K562 (cell line): ENCODE measurements around the gene PLCL1. TPM values are rescaled to one million over a fixed set of nuclear protein-coding genes. Genes with fewer than 3 reads are reported as not detected.
A peak's percentile ranks its signal among the peaks of the same experiment; 100 is the strongest.

Experiments
- ATAC-seq: fragments of 200-7000 bp; cut with Tn5 transposase; 3 replicates; pipeline ENCODE4 v1.9.1; 2020; ENCODE audit warnings: moderate library complexity
- BruUV-seq: library from RNA; stranded (reverse); fragments of 400-500 nt; replicated peaks from 2 replicates; lab custom pipeline; 2021; lab: Mats Ljungman, UMichigan
- CTCF ChIA-PET: fragments of 300-600 bp; formaldehyde crosslinking; extraction: SDS; loops from one replicate; lab custom pipeline; 2021; ENCODE audit warnings: low intra/inter-chr PET ratio; lab: Yijun Ruan, JAX
- POLR2A ChIA-PET: fragments of 300-600, 350-650 bp; sonication (Branson Sonifier 250); formaldehyde crosslinking; extraction: SDS; loops from one replicate; lab custom pipeline; 2021; ENCODE audit warnings: antibody characterized with exemption, inconsistent platforms; lab: Yijun Ruan, JAX
- DNase-seq, 4 experiments: peaks; one replicate each; pipeline versions ENCODE4 v3.0.0 to v3.0.0-alpha.2; 2011 to 2018; ENCODE audit warnings: low spot score in 3 of 4, mixed read lengths in 3 of 4; ENCODE audit errors: extremely low read depth in 1 of 4
- FAIRE-seq: peaks from 2 replicates; lab custom pipeline; 2011; peaks lifted over from hg19 to GRCh38; lab: Jason Lieb, UNC
- H2AFZ ChIP-seq: 2 replicates; pipeline ENCODE4 v1.6.0; 2011; ENCODE audit warnings: low read depth, low read length, control low read depth, inconsistent platforms
- H3K27ac ChIP-seq: fragments of 200-600 bp; 3 replicates; pipeline ENCODE4 v1.8.0; 2011; ENCODE audit warnings: low read depth, mild to moderate bottlenecking, control low read depth, inconsistent platforms, low read length, moderate library complexity, mixed read lengths; ENCODE audit errors: extremely low read depth
- H3K27me3 ChIP-seq, 2 experiments: fragments of 300-600 bp in 1 of 2; 2 replicates in 1 of 2; 3 replicates in 1 of 2; pipeline versions ENCODE4 v1.6.0 to v1.8.0; 2011; ENCODE audit warnings: inconsistent platforms in 2 of 2, low read length in 2 of 2, mild to moderate bottlenecking in 1 of 2, mixed read lengths in 1 of 2, moderate library complexity in 1 of 2; ENCODE audit not compliant: control insufficient read depth in 2 of 2, insufficient read depth in 2 of 2
- H3K36me3 ChIP-seq: fragments of 300-600 bp; 3 replicates; pipeline ENCODE4 v1.8.0; 2011; ENCODE audit warnings: mild to moderate bottlenecking, low read length, inconsistent platforms; ENCODE audit not compliant: control insufficient read depth, insufficient read depth
- H3K4me1 ChIP-seq, 2 experiments: fragments of 200-600 bp in 1 of 2; replicated peaks in 1 of 2; 2 replicates in 1 of 2; 3 replicates in 1 of 2; pipeline versions ENCODE4 v1.5.1 to v1.8.0; 2011; ENCODE audit warnings: inconsistent platforms in 2 of 2, low read length in 2 of 2, mild to moderate bottlenecking in 1 of 2, mixed read lengths in 1 of 2, moderate library complexity in 1 of 2; ENCODE audit not compliant: control insufficient read depth in 2 of 2, insufficient read depth in 2 of 2
- H3K4me2 ChIP-seq: 2 replicates; pipeline ENCODE4 v1.6.1; 2011; ENCODE audit warnings: low read length, control low read depth, inconsistent platforms, mixed read lengths; ENCODE audit not compliant: insufficient read depth
- H3K4me3 ChIP-seq: fragments of 200-600 bp; sonication (generic), shearing (Covaris generic); 2 replicates; pipeline ENCODE4 v1.5.1; 2016; ENCODE audit warnings: control low read depth, inconsistent platforms
- H3K79me2 ChIP-seq: fragments of 200-600 bp; 3 replicates; pipeline ENCODE4 v1.8.0; 2011; ENCODE audit warnings: low read length, inconsistent platforms; ENCODE audit not compliant: control insufficient read depth, insufficient read depth
- H3K9ac ChIP-seq, 2 experiments: 2 replicates each; pipeline versions ENCODE4 v1.6.0 to v1.6.1; 2011; ENCODE audit warnings: low read depth in 2 of 2, low read length in 2 of 2, control low read depth in 1 of 2, inconsistent platforms in 1 of 2, mild to moderate bottlenecking in 1 of 2, mixed read lengths in 1 of 2; ENCODE audit not compliant: insufficient read depth in 1 of 2
- H3K9me1 ChIP-seq: one replicate; pipeline ENCODE4 v1.6.0; 2011; ENCODE audit warnings: inconsistent platforms, mild to moderate bottlenecking, low read length, moderate library complexity; ENCODE audit not compliant: control insufficient read depth, insufficient read depth
- H3K9me3 ChIP-seq: replicated peaks from 2 replicates; pipeline ENCODE4 v1.5.1; 2011; ENCODE audit warnings: low read depth, low read length, inconsistent platforms; ENCODE audit not compliant: control insufficient read depth, insufficient read depth
- H4K20me1 ChIP-seq: replicated peaks from 2 replicates; pipeline ENCODE4 v1.6.1; 2011; ENCODE audit warnings: low read length, inconsistent platforms, mixed read lengths; ENCODE audit not compliant: control insufficient read depth, insufficient read depth
- ARID2 ChIP-seq: fragments of 450-650 bp; IDR thresholded peaks from 2 replicates; pipeline ENCODE4 v1.6.1; 2017; ENCODE audit warnings: antibody characterized with exemption, mild to moderate bottlenecking
- CXXC5 ChIP-seq: fragments of 250-450 bp; sonication (Bioruptor Pico); IDR thresholded peaks from 2 replicates; pipeline ENCODE4 v1.8.0; 2022; ENCODE audit warnings: inconsistent platforms, mild to moderate bottlenecking, moderate library complexity
- DMBX1 ChIP-seq: fragments of 250-450 bp; sonication (Bioruptor Pico); IDR thresholded peaks from 2 replicates; pipeline ENCODE4 v1.8.0; 2022; ENCODE audit warnings: inconsistent platforms, mild to moderate bottlenecking, moderate library complexity, borderline replicate concordance
- GATAD2A ChIP-seq: fragments of 450-650 bp; IDR thresholded peaks from 2 replicates; pipeline ENCODE4 v1.6.1; 2017
- HDAC2 ChIP-seq: fragments of 450-650 bp; IDR thresholded peaks from 2 replicates; pipeline ENCODE4 v1.6.1; 2016; ENCODE audit warnings: mild to moderate bottlenecking
- MYC ChIP-seq, 2 experiments: fragments of 250-450 bp in 1 of 2; sonication (Bioruptor Pico) in 1 of 2; IDR thresholded peaks; 2 replicates each; pipeline versions ENCODE4 v1.5.1 to v1.6.1; 2012 to 2021; ENCODE audit warnings: low read depth in 2 of 2, borderline replicate concordance in 1 of 2, improper control_type of control experiment in 1 of 2, low read length in 1 of 2, mild to moderate bottlenecking in 1 of 2, moderate library complexity in 1 of 2
- NFRKB ChIP-seq: fragments of 450-650 bp; IDR thresholded peaks from 2 replicates; pipeline ENCODE4 v1.6.1; 2016; ENCODE audit warnings: low read depth
- RAD21 ChIP-seq, 2 experiments: fragments of 250-450 bp in 1 of 2; fragments of 450-650 bp in 1 of 2; sonication (Bioruptor Pico) in 1 of 2; formaldehyde crosslinking in 1 of 2; IDR thresholded peaks in 1 of 2; conservative IDR thresholded peaks in 1 of 2; 2 replicates each; pipeline versions ENCODE4 v1.4.0 to v1.8.0; 2020 to 2022; ENCODE audit warnings: mild to moderate bottlenecking in 2 of 2, moderate library complexity in 1 of 2
- SMARCB1 ChIP-seq: IDR thresholded peaks from 2 replicates; pipeline ENCODE4 v1.6.1; 2011; ENCODE audit warnings: improper control_type of control experiment, low read depth; ENCODE audit not compliant: insufficient read length
- TEAD2 ChIP-seq: fragments of 450-650 bp; IDR thresholded peaks from 2 replicates; pipeline ENCODE4 v1.6.1; 2016; ENCODE audit warnings: missing genetic modification characterization, control low read depth, missing compliant biosample characterization
- ZBTB11 ChIP-seq, 3 experiments: fragments of 200-800 bp in 1 of 3; fragments of 250-450 bp in 1 of 3; fragments of 450-650 bp in 1 of 3; sonication (Bioruptor Pico) in 1 of 3; sonication (Bioruptor generic) in 1 of 3; formaldehyde crosslinking in 1 of 3; IDR thresholded peaks; 2 replicates each; pipeline versions ENCODE4 v1.6.1 to v1.8.0; 2016 to 2022; ENCODE audit warnings: mild to moderate bottlenecking in 2 of 3, missing genetic modification characterization in 2 of 3, missing compliant biosample characterization in 1 of 3, moderate library complexity in 1 of 3
- ZKSCAN1 ChIP-seq: fragments of 150-350 bp; IDR thresholded peaks from 2 replicates; pipeline ENCODE4 v1.6.1; 2016; ENCODE audit warnings: low read depth, low read length
- WGBS: fragments of 100-300 bp; shearing (Covaris generic); methylation state at CpG from one replicate; pipeline ENCODE4 v1.1.6; 2016; ENCODE audit warnings: low coverage, mixed read lengths; ENCODE audit not compliant: insufficient coverage; ENCODE audit errors: missing lambda C conversion rate; 5-methylcytosine and 5-hydroxymethylcytosine counted together
- in situ Hi-C: fragments of 300-500 bp; cut with MboI; formaldehyde crosslinking; loops from 4 replicates; pipeline ENCODE4 v1.15.0; 2018; ENCODE audit warnings: inconsistent platforms, mixed read lengths
- intact Hi-C: fragments of 100-400 bp; cut with micrococcal nuclease; formaldehyde crosslinking; loops from 2 replicates; pipeline ENCODE4 v1.14.2; 2022
- polyA plus RNA-seq, 8 experiments: library from polyadenylated mRNA; depleted of rRNA in 4 of 8; stranded (reverse) in 5 of 8; unstranded in 3 of 8; fragments of >200 nt; fragmentation: Nextera tagmentation in 2 of 8; fragmentation: Illumina TruSeq in 1 of 8; extraction: Ambion mirVana in 2 of 8; extraction: Trizol in 1 of 8; gene quantifications; 2 replicates each; pipeline versions ENCODE4 v1.2.1 to v1.2.3, GENCODE V29; 2011 to 2014; ENCODE audit warnings: inconsistent platforms in 1 of 8, missing spikeins in 1 of 8
- total RNA-seq, 7 experiments: library from RNA; depleted of rRNA in 6 of 7; stranded (reverse); fragments of >200 nt in 6 of 7; fragmentation: Illumina TruSeq in 2 of 7; extraction: Trizol in 2 of 7; gene quantifications; 2 replicates each; pipeline versions ENCODE4 v1.2.1 to v1.2.3, GENCODE V29; 2011 to 2021; ENCODE audit warnings: low replicate concordance in 1 of 7
- TF ChIP-seq, protein P1 (sequence below): fragments of 450-650 bp; IDR thresholded peaks from 2 replicates; pipeline ENCODE4 v1.6.1; 2017; ENCODE audit warnings: antibody characterized with exemption, mild to moderate bottlenecking

Gene PLCL1
- total and polyA plus RNA-seq, 9 of the 15 experiments (the other 6 are each of a cell fraction or from before 2014, with no cell fraction given), result 2.0 to 17.7 (median 8.6) TPM

DNA sequence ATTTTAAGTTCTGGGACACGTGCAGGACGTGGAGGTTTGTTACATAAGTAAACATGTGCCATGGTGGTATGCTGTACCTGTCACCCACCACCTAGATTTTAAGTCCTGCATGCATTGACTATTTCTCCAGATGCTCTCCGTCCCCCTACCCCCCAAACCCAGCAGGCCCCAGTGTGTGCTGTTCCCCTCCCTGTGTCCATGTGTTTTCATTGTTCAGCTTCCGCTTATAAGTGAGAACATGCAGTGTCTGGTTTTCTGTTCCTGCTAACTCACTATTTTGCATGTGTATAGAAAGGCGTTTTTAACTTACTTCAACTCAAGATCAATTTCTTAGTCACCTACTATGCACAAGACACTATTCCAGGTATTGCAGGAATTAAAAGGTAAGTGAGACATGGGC is 128.0 kb downstream of the PLCL1 start:
- FAIRE-seq, result peak; percentile 35
- ChIA-PET POLR2A (interaction anchor here (0.7 kb wide), 1 partner anchor 127 kb away, joined by 3 read pairs; no protein-coding TSS in a partner anchor), CTCF (no interaction called here)
- intact Hi-C loops, result loop anchor here (5.0 kb wide), 1 partner anchor 195 kb away; no protein-coding TSS in a partner anchor
- peak; percentile 4; the same call in 2 of the 3 replicates for ATAC-seq
- Histone ChIP-seq H3K27ac (peak overlapping the region; percentile 88), H3K79me2 (peaks cover 87% of the 10 kb centered on the region), H2AFZ (peak overlapping the region; percentile 10; the same call in 1 of the 2 replicates), H4K20me1 (no peaks in the 10 kb centered on the region), H3K9me1 (no peaks in the 10 kb centered on the region), H3K4me1 (peaks cover under 1 to 54% of the 10 kb centered on the region in 2 experiments), H3K4me2 (peak overlapping the region; percentile 42), H3K4me3 (0 out of 2 replicates have a peak overlapping the region, but pooled peaks have one; percentile 1), H3K27me3 (no peaks in the 10 kb centered on the region), H3K9me3 (no peaks in the 10 kb centered on the region), H3K9ac (peak overlapping the region in 1 of 2 experiments; percentile 80; a peak in 2 of 4 replicates), H3K36me3 (no peaks in the 10 kb centered on the region; the same call in 2 of the 3 replicates)
- WGBS, result 39% methylated on average over 5 of the region's 5 CpGs
- in situ Hi-C loops, result loop anchor here (10.0 kb wide), 1 partner anchor 118 kb away; no protein-coding TSS in a partner anchor
- no TSS peak for BruUV-seq
- DNase-seq, result peak in 1 of 4 experiments; percentile 28
- TF ChIP-seq GATAD2A (0 out of 2 replicates have a peak, but pooled peaks have one; percentile 30), MYC (IDR thresholded peaks at IDR 0.05; ENCODE audit: low read depth, low read length) (0 out of 2 replicates have a peak, but pooled peaks have one; percentile 23), MYC (CRISPR knock-in tag; IDR thresholded peaks at IDR 0.05; ENCODE audit: borderline replicate concordance, low read depth) (no peak), ZBTB11 (CRISPR knock-in tag; IDR thresholded peaks at IDR 0.05) (peak in 1 of 3 experiments; percentile 59; a peak in 1 of 6 replicates), ZKSCAN1 (0 out of 2 replicates have a peak, but pooled peaks have one; percentile 20), TEAD2 (tag) (0 out of 2 replicates have a peak, but pooled peaks have one; percentile 4), DMBX1 (CRISPR knock-in tag) (0 out of 2 replicates have a peak, but pooled peaks have one; percentile 14), CXXC5 (CRISPR knock-in tag) (peak; percentile 25; the same call in 1 of the 2 replicates), NFRKB (peak; percentile 9; the same call in 1 of the 2 replicates), ARID2 (no peak), RAD21 (CRISPR knock-in tag; conservative IDR thresholded peaks at IDR 0.05 in 1 of 2, IDR thresholded peaks at IDR 0.05 in 1 of 2) (0 out of 4 replicates have a peak, but pooled peaks of 1 of the 2 experiments have one; percentile 11), HDAC2 (no peak), SMARCB1 (no peak)
- TF ChIP-seq, protein P1, sequence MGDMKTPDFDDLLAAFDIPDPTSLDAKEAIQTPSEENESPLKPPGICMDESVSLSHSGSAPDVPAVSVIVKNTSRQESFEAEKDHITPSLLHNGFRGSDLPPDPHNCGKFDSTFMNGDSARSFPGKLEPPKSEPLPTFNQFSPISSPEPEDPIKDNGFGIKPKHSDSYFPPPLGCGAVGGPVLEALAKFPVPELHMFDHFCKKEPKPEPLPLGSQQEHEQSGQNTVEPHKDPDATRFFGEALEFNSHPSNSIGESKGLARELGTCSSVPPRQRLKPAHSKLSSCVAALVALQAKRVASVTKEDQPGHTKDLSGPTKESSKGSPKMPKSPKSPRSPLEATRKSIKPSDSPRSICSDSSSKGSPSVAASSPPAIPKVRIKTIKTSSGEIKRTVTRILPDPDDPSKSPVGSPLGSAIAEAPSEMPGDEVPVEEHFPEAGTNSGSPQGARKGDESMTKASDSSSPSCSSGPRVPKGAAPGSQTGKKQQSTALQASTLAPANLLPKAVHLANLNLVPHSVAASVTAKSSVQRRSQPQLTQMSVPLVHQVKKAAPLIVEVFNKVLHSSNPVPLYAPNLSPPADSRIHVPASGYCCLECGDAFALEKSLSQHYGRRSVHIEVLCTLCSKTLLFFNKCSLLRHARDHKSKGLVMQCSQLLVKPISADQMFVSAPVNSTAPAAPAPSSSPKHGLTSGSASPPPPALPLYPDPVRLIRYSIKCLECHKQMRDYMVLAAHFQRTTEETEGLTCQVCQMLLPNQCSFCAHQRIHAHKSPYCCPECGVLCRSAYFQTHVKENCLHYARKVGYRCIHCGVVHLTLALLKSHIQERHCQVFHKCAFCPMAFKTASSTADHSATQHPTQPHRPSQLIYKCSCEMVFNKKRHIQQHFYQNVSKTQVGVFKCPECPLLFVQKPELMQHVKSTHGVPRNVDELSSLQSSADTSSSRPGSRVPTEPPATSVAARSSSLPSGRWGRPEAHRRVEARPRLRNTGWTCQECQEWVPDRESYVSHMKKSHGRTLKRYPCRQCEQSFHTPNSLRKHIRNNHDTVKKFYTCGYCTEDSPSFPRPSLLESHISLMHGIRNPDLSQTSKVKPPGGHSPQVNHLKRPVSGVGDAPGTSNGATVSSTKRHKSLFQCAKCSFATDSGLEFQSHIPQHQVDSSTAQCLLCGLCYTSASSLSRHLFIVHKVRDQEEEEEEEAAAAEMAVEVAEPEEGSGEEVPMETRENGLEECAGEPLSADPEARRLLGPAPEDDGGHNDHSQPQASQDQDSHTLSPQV, result peak; percentile 63; the same call in 1 of the 2 replicates
